ENCODE measurements around the gene HERC2.
"Not testable (repeated sequence)": the region's sequence is repeated elsewhere in the genome, so short reads cannot be mapped to it uniquely, and the experiment has no call there.

Gene HERC2

GRCh38 chr15:28214006-28214790 lies 107.8 kb downstream of the HERC2 start:
- H3K4me3 ChIP-seq (ENCODE audit: low read depth in 1 of 2, low read length in 2 of 2); H3K79me2 ChIP-seq (ENCODE audit: insufficient read depth, low read length); ATAC-seq (ENCODE audit: insufficient read depth, low read depth); H2AFZ ChIP-seq (ENCODE audit: low read depth, low read length); H3K9me3 ChIP-seq (ENCODE audit: insufficient read depth, low read length, severe bottlenecking); H4K20me1 ChIP-seq (ENCODE audit: insufficient read depth, low read length); H3K27ac ChIP-seq (ENCODE audit: low read length); H3K4me1 ChIP-seq (ENCODE audit: insufficient read depth, low read length); H3K4me2 ChIP-seq (ENCODE audit: insufficient read depth, low read length); DNase-seq; H3K9ac ChIP-seq (ENCODE audit: low read depth, low read length); H3K27me3 ChIP-seq (ENCODE audit: insufficient read depth, low read length, poor library complexity): not testable (repeated sequence)
- peaks cover 19% of the 10 kb centered on the region for H3K36me3 ChIP-seq (ENCODE audit: insufficient read depth, low read length)

GRCh38 chr15:28213393-28213792 lies 108.6 kb downstream of the HERC2 start:
- not testable (repeated sequence) for H3K9ac ChIP-seq (ENCODE audit: low read depth, low read length); H3K4me1 ChIP-seq (ENCODE audit: insufficient read depth, low read length); H3K4me3 ChIP-seq (ENCODE audit: low read depth in 1 of 2, low read length in 2 of 2); H3K27me3 ChIP-seq (ENCODE audit: insufficient read depth, low read length, poor library complexity); DNase-seq; H3K79me2 ChIP-seq (ENCODE audit: insufficient read depth, low read length); H3K27ac ChIP-seq (ENCODE audit: low read length); H4K20me1 ChIP-seq (ENCODE audit: insufficient read depth, low read length); ATAC-seq (ENCODE audit: insufficient read depth, low read depth); H3K9me3 ChIP-seq (ENCODE audit: insufficient read depth, low read length, severe bottlenecking); H3K4me2 ChIP-seq (ENCODE audit: insufficient read depth, low read length); H2AFZ ChIP-seq (ENCODE audit: low read depth, low read length)
- peaks cover 13% of the 10 kb centered on the region for H3K36me3 ChIP-seq (ENCODE audit: insufficient read depth, low read length)

GRCh38 chr15:28208583-28208982 lies 113.4 kb downstream of the HERC2 start:
- no peak for ATAC-seq (ENCODE audit: insufficient read depth, low read depth)
- DNase-seq, result no peak
- Histone ChIP-seq H3K4me2 (ENCODE audit: insufficient read depth, low read length) (no peak overlapping the region), H4K20me1 (ENCODE audit: insufficient read depth, low read length) (no peaks in the 10 kb centered on the region), H3K4me3 (ENCODE audit: low read depth in 1 of 2, low read length in 2 of 2) (no peak overlapping the region), H3K4me1 (ENCODE audit: insufficient read depth, low read length) (no peaks in the 10 kb centered on the region), H3K27ac (ENCODE audit: low read length) (no peak overlapping the region), H3K9me3 (ENCODE audit: insufficient read depth, low read length, severe bottlenecking) (no peaks in the 10 kb centered on the region), H3K27me3 (ENCODE audit: insufficient read depth, low read length, poor library complexity) (no peaks in the 10 kb centered on the region), H3K36me3 (ENCODE audit: insufficient read depth, low read length) (peaks cover under 1% of the 10 kb centered on the region), H2AFZ (ENCODE audit: low read depth, low read length) (no peak overlapping the region), H3K9ac (ENCODE audit: low read depth, low read length) (no peak overlapping the region), H3K79me2 (ENCODE audit: insufficient read depth, low read length) (no peaks in the 10 kb centered on the region)
- no peak for TF ChIP-seq CTCF (IDR thresholded peaks at IDR 0.05; ENCODE audit: borderline replicate concordance, extremely low read depth, low read length, poor library complexity, severe bottlenecking)
- TF ChIP-seq EZH2 (IDR thresholded peaks at IDR 0.05; ENCODE audit: borderline replicate concordance, low read depth, low read length, severe bottlenecking), result no peak

GRCh38 chr15:28205640-28206039 lies 116.3 kb downstream of the HERC2 start:
- H3K4me1 ChIP-seq (ENCODE audit: insufficient read depth, low read length); H3K27me3 ChIP-seq (ENCODE audit: insufficient read depth, low read length, poor library complexity); H3K36me3 ChIP-seq (ENCODE audit: insufficient read depth, low read length); H3K79me2 ChIP-seq (ENCODE audit: insufficient read depth, low read length); H2AFZ ChIP-seq (ENCODE audit: low read depth, low read length); H3K27ac ChIP-seq (ENCODE audit: low read length); H3K9ac ChIP-seq (ENCODE audit: low read depth, low read length); DNase-seq; H4K20me1 ChIP-seq (ENCODE audit: insufficient read depth, low read length); H3K4me3 ChIP-seq (ENCODE audit: low read depth in 1 of 2, low read length in 2 of 2); H3K9me3 ChIP-seq (ENCODE audit: insufficient read depth, low read length, severe bottlenecking); ATAC-seq (ENCODE audit: insufficient read depth, low read depth); H3K4me2 ChIP-seq (ENCODE audit: insufficient read depth, low read length): not testable (repeated sequence)

GRCh38 chr15:28203055-28203828 lies 118.7 kb downstream of the HERC2 start:
- H3K27ac ChIP-seq (ENCODE audit: low read length); H2AFZ ChIP-seq (ENCODE audit: low read depth, low read length); H3K27me3 ChIP-seq (ENCODE audit: insufficient read depth, low read length, poor library complexity); H3K4me3 ChIP-seq (ENCODE audit: low read depth in 1 of 2, low read length in 2 of 2); H3K4me2 ChIP-seq (ENCODE audit: insufficient read depth, low read length); H3K4me1 ChIP-seq (ENCODE audit: insufficient read depth, low read length); H3K9me3 ChIP-seq (ENCODE audit: insufficient read depth, low read length, severe bottlenecking); H3K79me2 ChIP-seq (ENCODE audit: insufficient read depth, low read length); H4K20me1 ChIP-seq (ENCODE audit: insufficient read depth, low read length); H3K9ac ChIP-seq (ENCODE audit: low read depth, low read length): not testable (repeated sequence)
- H3K36me3 ChIP-seq (ENCODE audit: insufficient read depth, low read length), result peaks cover 18% of the 10 kb centered on the region
- peak; percentile 60 for DNase-seq
- peak; percentile 76 for ATAC-seq (ENCODE audit: insufficient read depth, low read depth)

- H3K79me2 ChIP-seq (ENCODE audit: insufficient read depth, low read length); H3K4me2 ChIP-seq (ENCODE audit: insufficient read depth, low read length); H3K4me3 ChIP-seq (ENCODE audit: low read depth in 1 of 2, low read length in 2 of 2); H2AFZ ChIP-seq (ENCODE audit: low read depth, low read length); H3K9me3 ChIP-seq (ENCODE audit: insufficient read depth, low read length, severe bottlenecking); H3K9ac ChIP-seq (ENCODE audit: low read depth, low read length); H3K27me3 ChIP-seq (ENCODE audit: insufficient read depth, low read length, poor library complexity); ATAC-seq (ENCODE audit: insufficient read depth, low read depth); H3K27ac ChIP-seq (ENCODE audit: low read length); H4K20me1 ChIP-seq (ENCODE audit: insufficient read depth, low read length); DNase-seq; H3K4me1 ChIP-seq (ENCODE audit: insufficient read depth, low read length): not testable (repeated sequence)
- peaks cover 20% of the 10 kb centered on the region for H3K36me3 ChIP-seq (ENCODE audit: insufficient read depth, low read length)
Observed at GRCh38 chr15:28202124-28202523, 119.9 kb downstream of the HERC2 start.

- not testable (repeated sequence) for H3K9me3 ChIP-seq (ENCODE audit: insufficient read depth, low read length, severe bottlenecking); H3K4me2 ChIP-seq (ENCODE audit: insufficient read depth, low read length); H3K79me2 ChIP-seq (ENCODE audit: insufficient read depth, low read length); H3K9ac ChIP-seq (ENCODE audit: low read depth, low read length); H2AFZ ChIP-seq (ENCODE audit: low read depth, low read length); DNase-seq; H3K27me3 ChIP-seq (ENCODE audit: insufficient read depth, low read length, poor library complexity); ATAC-seq (ENCODE audit: insufficient read depth, low read depth); H3K27ac ChIP-seq (ENCODE audit: low read length); H3K4me3 ChIP-seq (ENCODE audit: low read depth in 1 of 2, low read length in 2 of 2); H4K20me1 ChIP-seq (ENCODE audit: insufficient read depth, low read length); H3K4me1 ChIP-seq (ENCODE audit: insufficient read depth, low read length)
- peaks cover 25% of the 10 kb centered on the region for H3K36me3 ChIP-seq (ENCODE audit: insufficient read depth, low read length)
Observed at GRCh38 chr15:28198215-28198614, 123.8 kb downstream of the HERC2 start.

Data from DND-41 (cell line).